Neural cell (in vitro differentiated cells): ENCODE measurements around the gene ZMYM2. TPM values are rescaled to one million over a fixed set of nuclear protein-coding genes. Genes with fewer than 3 reads are reported as not detected.

Experiments
- H2AFZ ChIP-seq: fragments of 200-600, 300-800 bp; sonication (generic), shearing (Covaris generic); 2 replicates; pipeline ENCODE4 v1.6.0; 2014; ENCODE audit warnings: low read depth, mild to moderate bottlenecking, antibody characterized with exemption, low read length, moderate library complexity
- H3F3A ChIP-seq: fragments of 200-600 bp; shearing (Covaris generic); 2 replicates; pipeline ENCODE4 v1.6.1; 2016; ENCODE audit warnings: mild to moderate bottlenecking, moderate library complexity, mixed read lengths, antibody characterized with exemption, low read length; ENCODE audit not compliant: insufficient read depth, poor library complexity, severe bottlenecking
- H3K27ac ChIP-seq: fragments of 200-600, 300-800 bp; sonication (generic), shearing (Covaris generic); 2 replicates; pipeline ENCODE4 v1.5.1; 2014; ENCODE audit warnings: mild to moderate bottlenecking, low read length, moderate library complexity
- H3K27me3 ChIP-seq: fragments of 300-800, 200-600 bp; sonication (generic), shearing (Covaris generic); 2 replicates; pipeline ENCODE4 v1.6.0; 2014; ENCODE audit warnings: mild to moderate bottlenecking, low read depth, low read length, moderate library complexity; ENCODE audit not compliant: insufficient read depth
- H3K36me3 ChIP-seq: fragments of 300-800, 200-600 bp; sonication (generic), shearing (Covaris generic); 2 replicates; pipeline ENCODE4 v1.5.1; 2014; ENCODE audit warnings: mild to moderate bottlenecking, antibody characterized with exemption, low read length, moderate library complexity; ENCODE audit not compliant: insufficient read depth
- H3K4me2 ChIP-seq: fragments of 300-800, 200-600 bp; sonication (generic), shearing (Covaris generic); 2 replicates; pipeline ENCODE4 v1.6.0; 2014; ENCODE audit warnings: mild to moderate bottlenecking, low read length
- H3K4me3 ChIP-seq: fragments of 300-800, 200-600 bp; sonication (generic), shearing (Covaris generic); 2 replicates; pipeline ENCODE4 v1.5.1; 2014; ENCODE audit warnings: mild to moderate bottlenecking, low read length, moderate library complexity
- H3K79me2 ChIP-seq: fragments of 200-600 bp; shearing (Covaris generic); replicated peaks from 2 replicates; pipeline ENCODE4 v1.6.0; 2014; ENCODE audit warnings: mild to moderate bottlenecking, low read length, moderate library complexity; ENCODE audit not compliant: insufficient read depth
- H3K9ac ChIP-seq: fragments of 300-800, 200-600 bp; sonication (generic), shearing (Covaris generic); 2 replicates; pipeline ENCODE4 v1.6.1; 2016; ENCODE audit warnings: mild to moderate bottlenecking, low read length, mixed read lengths
- H3K9me2 ChIP-seq: fragments of 200-600 bp; shearing (Covaris generic); 2 replicates; pipeline ENCODE4 v1.6.1; 2016; ENCODE audit warnings: mild to moderate bottlenecking, low read length, mixed read lengths; ENCODE audit not compliant: insufficient read depth
- H3K9me3 ChIP-seq: fragments of 200-600, 300-800 bp; sonication (generic), shearing (Covaris generic); 2 replicates; pipeline ENCODE4 v1.6.1; 2016; ENCODE audit warnings: mild to moderate bottlenecking, mixed run types, low read length, moderate library complexity, mixed read lengths
- H4K20me1 ChIP-seq: fragments of 200-600 bp; shearing (Covaris generic); 2 replicates; pipeline ENCODE4 v1.6.1; 2016; ENCODE audit warnings: mild to moderate bottlenecking, mixed run types; ENCODE audit not compliant: insufficient read depth
- EP300 ChIP-seq: fragments of 450-650 bp; conservative IDR thresholded peaks from 2 replicates; pipeline ENCODE4 v1.6.1; 2014; ENCODE audit warnings: antibody characterized with exemption, mild to moderate bottlenecking, moderate library complexity; ENCODE audit not compliant: poor library complexity, severe bottlenecking
- EZH2 ChIP-seq: fragments of 200-600, 300-800 bp; shearing (Covaris generic), sonication (generic); IDR thresholded peaks from 2 replicates; pipeline ENCODE4 v1.6.1; 2014; ENCODE audit warnings: antibody characterized with exemption, low read length, borderline replicate concordance, mild to moderate bottlenecking; ENCODE audit not compliant: insufficient read depth, poor library complexity, severe bottlenecking
- MXI1 ChIP-seq: fragments of 450-650 bp; conservative IDR thresholded peaks from 2 replicates; pipeline ENCODE4 v1.6.1; 2014; ENCODE audit warnings: antibody characterized with exemption, mild to moderate bottlenecking; ENCODE audit not compliant: poor library complexity, severe bottlenecking
- POLR2AphosphoS5 ChIP-seq: IDR thresholded peaks from 2 replicates; pipeline ENCODE4 v1.6.1; 2012
- RAD21 ChIP-seq: fragments of 450-650 bp; conservative IDR thresholded peaks from 2 replicates; pipeline ENCODE4 v1.6.1; 2014; ENCODE audit warnings: antibody characterized with exemption, mild to moderate bottlenecking, moderate library complexity
- REST ChIP-seq: IDR thresholded peaks from 2 replicates; pipeline ENCODE4 v1.6.1; 2012; ENCODE audit warnings: borderline replicate concordance
- SMC3 ChIP-seq: fragments of 450-650 bp; conservative IDR thresholded peaks from 2 replicates; pipeline ENCODE4 v1.6.1; 2014; ENCODE audit warnings: antibody characterized with exemption, mild to moderate bottlenecking, moderate library complexity; ENCODE audit not compliant: poor library complexity
- TAF1 ChIP-seq: IDR thresholded peaks from 2 replicates; pipeline ENCODE4 v1.6.1; 2012; ENCODE audit warnings: low read depth
- polyA plus RNA-seq: library from polyadenylated mRNA; depleted of rRNA; stranded (reverse); fragments of >200 nt; gene quantifications from 2 replicates; pipeline ENCODE4 v1.2.3, GENCODE V29; 2014
- TF ChIP-seq, protein P1 (sequence below): fragments of 450-650 bp; IDR thresholded peaks from 2 replicates; pipeline ENCODE4 v1.5.1; 2014; ENCODE audit warnings: antibody characterized with exemption, mild to moderate bottlenecking, moderate library complexity; ENCODE audit not compliant: poor library complexity, severe bottlenecking

The ZMYM2 gene
- polyA plus RNA-seq, 1 donor from 2014 or later, result 92.2 TPM

- no peaks in the 10 kb centered on the region for H3K36me3 ChIP-seq
- no peaks in the 10 kb centered on the region for H3K9me3 ChIP-seq
- no peak overlapping the region for H2AFZ ChIP-seq
- no peak overlapping the region for H3K4me2 ChIP-seq
- TF ChIP-seq, protein P1, sequence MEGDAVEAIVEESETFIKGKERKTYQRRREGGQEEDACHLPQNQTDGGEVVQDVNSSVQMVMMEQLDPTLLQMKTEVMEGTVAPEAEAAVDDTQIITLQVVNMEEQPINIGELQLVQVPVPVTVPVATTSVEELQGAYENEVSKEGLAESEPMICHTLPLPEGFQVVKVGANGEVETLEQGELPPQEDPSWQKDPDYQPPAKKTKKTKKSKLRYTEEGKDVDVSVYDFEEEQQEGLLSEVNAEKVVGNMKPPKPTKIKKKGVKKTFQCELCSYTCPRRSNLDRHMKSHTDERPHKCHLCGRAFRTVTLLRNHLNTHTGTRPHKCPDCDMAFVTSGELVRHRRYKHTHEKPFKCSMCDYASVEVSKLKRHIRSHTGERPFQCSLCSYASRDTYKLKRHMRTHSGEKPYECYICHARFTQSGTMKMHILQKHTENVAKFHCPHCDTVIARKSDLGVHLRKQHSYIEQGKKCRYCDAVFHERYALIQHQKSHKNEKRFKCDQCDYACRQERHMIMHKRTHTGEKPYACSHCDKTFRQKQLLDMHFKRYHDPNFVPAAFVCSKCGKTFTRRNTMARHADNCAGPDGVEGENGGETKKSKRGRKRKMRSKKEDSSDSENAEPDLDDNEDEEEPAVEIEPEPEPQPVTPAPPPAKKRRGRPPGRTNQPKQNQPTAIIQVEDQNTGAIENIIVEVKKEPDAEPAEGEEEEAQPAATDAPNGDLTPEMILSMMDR, result no peak
- no peaks in the 10 kb centered on the region for H3F3A ChIP-seq
- no peaks in the 10 kb centered on the region for H3K9me2 ChIP-seq
- no peak overlapping the region for H3K9ac ChIP-seq
- no peak overlapping the region for H3K27ac ChIP-seq
- no peak overlapping the region for H3K4me3 ChIP-seq
- no peaks in the 10 kb centered on the region for H3K79me2 ChIP-seq
- H4K20me1 ChIP-seq, result no peaks in the 10 kb centered on the region
- peaks cover 36% of the 10 kb centered on the region for H3K27me3 ChIP-seq
Observed at GRCh38 chr13:20131057-20131832, 172.7 kb downstream of the ZMYM2 start.

DNA sequence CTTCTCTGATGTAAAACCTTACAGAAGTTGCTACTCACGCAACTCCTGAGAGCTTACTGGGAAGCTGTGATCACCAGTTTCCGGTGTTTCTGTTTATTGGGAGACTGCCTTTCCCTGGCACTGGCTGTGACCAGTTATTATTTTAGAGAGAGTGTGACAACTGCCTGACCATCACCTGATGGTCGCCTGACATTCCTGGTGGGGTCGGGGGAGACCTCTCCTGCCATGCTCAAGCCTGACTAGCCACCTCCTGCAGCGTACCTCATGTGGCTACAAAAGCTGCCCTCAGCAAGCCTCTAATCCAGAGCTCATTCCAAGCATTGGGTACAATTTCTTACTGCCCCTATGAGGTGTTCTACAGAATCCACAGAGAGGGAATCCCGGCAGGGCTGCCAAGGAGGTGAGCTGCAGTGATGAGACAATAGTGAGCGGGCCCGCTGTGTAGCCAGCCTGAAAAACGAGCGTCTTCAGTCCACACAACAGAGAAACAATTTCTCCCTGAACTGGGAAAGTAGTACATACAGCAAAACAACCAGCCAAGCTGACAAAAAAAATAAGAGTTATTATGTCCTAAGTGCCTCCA lies 173.6 kb downstream of the ZMYM2 start:
- no peaks in the 10 kb centered on the region for H3K79me2 ChIP-seq
- H2AFZ ChIP-seq, result no peak overlapping the region
- TF ChIP-seq TAF1 (no peak), EP300 (no peak), REST (no peak), POLR2AphosphoS5 (no peak), SMC3 (no peak), RAD21 (no peak), MXI1 (no peak), EZH2 (no peak)
- TF ChIP-seq, protein P1, result no peak
- no peak overlapping the region for H3K4me3 ChIP-seq
- H3K9me3 ChIP-seq, result no peaks in the 10 kb centered on the region
- no peaks in the 10 kb centered on the region for H3K36me3 ChIP-seq
- H3K9ac ChIP-seq, result no peak overlapping the region
- H3K27me3 ChIP-seq, result peaks cover 29% of the 10 kb centered on the region
- H3K4me2 ChIP-seq, result no peak overlapping the region
- no peak overlapping the region for H3K27ac ChIP-seq
- H3K9me2 ChIP-seq, result no peaks in the 10 kb centered on the region
- H3F3A ChIP-seq, result no peaks in the 10 kb centered on the region
- no peaks in the 10 kb centered on the region for H4K20me1 ChIP-seq
